ENCODE measurements around the gene RELN. TPM values are rescaled to one million over a fixed set of nuclear protein-coding genes. Genes with fewer than 3 reads are reported as not detected.

The RELN gene
- total and polyA plus RNA-seq, 2 donors (not counting 1 experiment from before 2014, with no cell fraction given), result not detected

DNA sequence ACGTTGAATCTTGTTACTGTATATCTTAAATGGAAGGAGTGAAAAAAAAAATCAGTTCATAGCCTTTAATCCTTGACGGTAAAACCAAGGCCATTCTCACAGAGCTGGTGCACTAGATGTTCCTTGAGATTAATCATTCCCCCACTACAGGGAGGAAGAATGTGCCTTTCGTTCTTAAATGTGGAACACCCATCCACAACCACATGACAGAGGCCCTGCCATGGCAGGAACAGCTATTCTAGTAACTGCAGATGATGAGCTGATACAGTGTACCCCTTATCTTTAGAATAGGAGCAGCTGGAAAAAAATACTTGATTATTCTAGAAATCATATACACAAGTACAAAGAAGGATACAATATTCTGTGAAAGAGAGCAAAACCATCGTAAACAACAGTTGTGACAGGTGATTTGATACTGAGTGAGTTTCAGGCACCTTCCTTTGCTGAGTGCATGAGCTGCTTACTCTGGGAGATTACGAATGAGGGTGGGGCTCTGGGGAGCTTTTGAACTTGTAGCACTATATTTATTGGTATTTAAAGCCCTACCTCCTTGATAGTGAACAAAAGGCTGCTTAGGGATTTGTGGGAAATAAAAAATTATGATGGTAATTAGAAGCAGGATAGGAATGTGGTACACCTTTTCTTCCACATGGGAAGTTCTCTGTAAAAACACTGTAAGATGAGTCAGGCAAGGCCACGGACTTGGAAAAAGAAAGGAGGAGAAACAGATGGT is 299.1 kb downstream of the RELN start:
- ChIA-PET CTCF (no interaction called here), POLR2A (no interaction called here)
- Mint-ChIP-seq H3K9me3 (ENCODE audit: insufficient read depth) (no peaks in the 10 kb centered on the region), H3K27me3 (peaks cover 12% of the 10 kb centered on the region), H3K27ac (no peak overlapping the region), H3K4me3 (no peak overlapping the region), H3K4me1 (no peaks in the 10 kb centered on the region)
- intact Hi-C loops (cut with micrococcal nuclease), result no loop called here
- no peaks in the 10 kb centered on the region for H3K36me3 ChIP-seq (replicated peaks in 1 of 2; ENCODE audit: control extremely low read depth in 1 of 2, control insufficient read depth in 1 of 2, extremely low read depth in 1 of 2, insufficient read depth in 2 of 2, low read length in 1 of 2)
- no peak overlapping the region for H3K9ac ChIP-seq (ENCODE audit: low read length)
- no peaks in the 10 kb centered on the region for H3K79me2 ChIP-seq (ENCODE audit: control insufficient read depth, insufficient read depth, low read length)
- TF ChIP-seq, protein P1, sequence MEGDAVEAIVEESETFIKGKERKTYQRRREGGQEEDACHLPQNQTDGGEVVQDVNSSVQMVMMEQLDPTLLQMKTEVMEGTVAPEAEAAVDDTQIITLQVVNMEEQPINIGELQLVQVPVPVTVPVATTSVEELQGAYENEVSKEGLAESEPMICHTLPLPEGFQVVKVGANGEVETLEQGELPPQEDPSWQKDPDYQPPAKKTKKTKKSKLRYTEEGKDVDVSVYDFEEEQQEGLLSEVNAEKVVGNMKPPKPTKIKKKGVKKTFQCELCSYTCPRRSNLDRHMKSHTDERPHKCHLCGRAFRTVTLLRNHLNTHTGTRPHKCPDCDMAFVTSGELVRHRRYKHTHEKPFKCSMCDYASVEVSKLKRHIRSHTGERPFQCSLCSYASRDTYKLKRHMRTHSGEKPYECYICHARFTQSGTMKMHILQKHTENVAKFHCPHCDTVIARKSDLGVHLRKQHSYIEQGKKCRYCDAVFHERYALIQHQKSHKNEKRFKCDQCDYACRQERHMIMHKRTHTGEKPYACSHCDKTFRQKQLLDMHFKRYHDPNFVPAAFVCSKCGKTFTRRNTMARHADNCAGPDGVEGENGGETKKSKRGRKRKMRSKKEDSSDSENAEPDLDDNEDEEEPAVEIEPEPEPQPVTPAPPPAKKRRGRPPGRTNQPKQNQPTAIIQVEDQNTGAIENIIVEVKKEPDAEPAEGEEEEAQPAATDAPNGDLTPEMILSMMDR (IDR thresholded peaks at IDR 0.05), result no peak
- no peak for TF ChIP-seq EZH2 (IDR thresholded peaks at IDR 0.05; ENCODE audit: borderline replicate concordance, insufficient read depth, low read depth, low read length, poor library complexity, severe bottlenecking)
- H3K9me3 ChIP-seq (ENCODE audit: control extremely low read depth in 1 of 3, control insufficient read depth in 2 of 3, insufficient read depth in 1 of 3, low read length in 2 of 3), result no peaks in the 10 kb centered on the region
- H3K27me3 ChIP-seq (replicated peaks in 1 of 4; ENCODE audit: control extremely low read depth in 1 of 4, control insufficient read depth in 3 of 4, insufficient read depth in 4 of 4, low read length in 3 of 4), result no peaks in the 10 kb centered on the region
- no peak overlapping the region for H3K4me2 ChIP-seq (replicated peaks; ENCODE audit: low read depth, low read length, poor library complexity, severe bottlenecking)
- no peak overlapping the region for H3K27ac ChIP-seq (ENCODE audit: low read length in 2 of 2)
- no peak overlapping the region for H2AFZ ChIP-seq (ENCODE audit: insufficient read depth, low read depth, low read length, poor library complexity, severe bottlenecking)
- DNase-seq (no peak), ATAC-seq (ENCODE audit: low read depth) (no peak)
- WGBS (ENCODE audit: insufficient coverage), result no CpG with 5 or more reads among the region's 6 CpGs
- H3K4me1 ChIP-seq (ENCODE audit: control insufficient read depth in 2 of 2, insufficient read depth in 2 of 2, low read length in 2 of 2), result no peaks in the 10 kb centered on the region
- H4K20me1 ChIP-seq (ENCODE audit: control insufficient read depth, insufficient read depth, low read length, poor library complexity, severe bottlenecking), result no peaks in the 10 kb centered on the region
- no peak overlapping the region for H3K4me3 ChIP-seq (ENCODE audit: control extremely low read depth in 1 of 5, extremely low read depth in 1 of 5, insufficient read depth in 1 of 5, low read depth in 2 of 5, low read length in 4 of 5)

DNA sequence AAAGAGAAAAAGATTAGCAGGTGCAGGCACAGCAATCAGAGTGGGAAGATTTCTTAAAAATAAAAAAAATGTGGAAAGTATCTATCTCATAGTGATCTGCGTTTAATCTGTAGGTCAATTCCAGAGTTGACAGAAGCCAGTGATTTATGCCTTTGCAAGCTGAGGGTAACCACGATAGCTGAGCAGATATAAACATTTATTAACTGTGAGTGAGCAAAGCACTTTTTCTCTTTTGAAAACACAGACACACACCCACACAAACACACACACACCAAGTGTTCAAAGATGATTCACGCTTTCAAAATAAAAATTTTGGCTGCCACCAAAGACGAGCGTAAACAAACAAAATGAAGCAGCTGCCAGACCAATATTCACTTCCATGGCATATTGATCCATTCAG is 300.2 kb downstream of the RELN start:
- intact Hi-C loops (cut with micrococcal nuclease), result no loop called here
- POLR2A ChIA-PET, result no interaction called here

More for the DNA sequence above, 300.2 kb downstream of the RELN start:
- Mint-ChIP-seq H3K4me1 (no peaks in the 10 kb centered on the region), H3K27me3 (peaks cover 10% of the 10 kb centered on the region), H3K9me3 (ENCODE audit: insufficient read depth) (no peaks in the 10 kb centered on the region), H3K4me3 (no peak overlapping the region), H3K27ac (no peak overlapping the region)
- Histone ChIP-seq H3K27me3 (replicated peaks in 1 of 4; ENCODE audit: control extremely low read depth in 1 of 4, control insufficient read depth in 3 of 4, insufficient read depth in 4 of 4, low read length in 3 of 4) (no peaks in the 10 kb centered on the region), H2AFZ (ENCODE audit: insufficient read depth, low read depth, low read length, poor library complexity, severe bottlenecking) (no peak overlapping the region), H3K36me3 (replicated peaks in 1 of 2; ENCODE audit: control extremely low read depth in 1 of 2, control insufficient read depth in 1 of 2, extremely low read depth in 1 of 2, insufficient read depth in 2 of 2, low read length in 1 of 2) (no peaks in the 10 kb centered on the region), H3K9me3 (ENCODE audit: control extremely low read depth in 1 of 3, control insufficient read depth in 2 of 3, insufficient read depth in 1 of 3, low read length in 2 of 3) (no peaks in the 10 kb centered on the region), H3K4me1 (ENCODE audit: control insufficient read depth in 2 of 2, insufficient read depth in 2 of 2, low read length in 2 of 2) (no peaks in the 10 kb centered on the region), H3K9ac (ENCODE audit: low read length) (no peak overlapping the region), H3K4me2 (replicated peaks; ENCODE audit: low read depth, low read length, poor library complexity, severe bottlenecking) (no peak overlapping the region), H3K79me2 (ENCODE audit: control insufficient read depth, insufficient read depth, low read length) (no peaks in the 10 kb centered on the region), H3K4me3 (ENCODE audit: control extremely low read depth in 1 of 5, extremely low read depth in 1 of 5, insufficient read depth in 1 of 5, low read depth in 2 of 5, low read length in 4 of 5) (no peak overlapping the region), H3K27ac (ENCODE audit: low read length in 2 of 2) (no peak overlapping the region), H4K20me1 (ENCODE audit: control insufficient read depth, insufficient read depth, low read length, poor library complexity, severe bottlenecking) (no peaks in the 10 kb centered on the region)
- TF ChIP-seq, protein P1 (IDR thresholded peaks at IDR 0.05), result no peak
- no peak for TF ChIP-seq EZH2 (IDR thresholded peaks at IDR 0.05; ENCODE audit: borderline replicate concordance, insufficient read depth, low read depth, low read length, poor library complexity, severe bottlenecking)
- WGBS (ENCODE audit: insufficient coverage), result 60% methylated on average over 1 of the region's 5 CpGs
- ATAC-seq (ENCODE audit: low read depth) (no peak), DNase-seq (no peak)
- CTCF ChIA-PET, result no interaction called here

All from B cell (primary cell).